GM21717 (cell line): Measurements from ENCODE around the gene RUNX1.

Source experiments
- ATAC-seq: cut with Tn5 transposase; IDR thresholded peaks from one replicate; pipeline ENCODE4 v1.9.1; 2021; ENCODE audit warnings: mild to moderate bottlenecking, moderate library complexity; ENCODE audit not compliant: unreplicated experiment

The RUNX1 gene

GRCh38 chr21:35037384-35037765 lies 11.7 kb downstream of the RUNX1 start:
- no peak for ATAC-seq

DNA sequence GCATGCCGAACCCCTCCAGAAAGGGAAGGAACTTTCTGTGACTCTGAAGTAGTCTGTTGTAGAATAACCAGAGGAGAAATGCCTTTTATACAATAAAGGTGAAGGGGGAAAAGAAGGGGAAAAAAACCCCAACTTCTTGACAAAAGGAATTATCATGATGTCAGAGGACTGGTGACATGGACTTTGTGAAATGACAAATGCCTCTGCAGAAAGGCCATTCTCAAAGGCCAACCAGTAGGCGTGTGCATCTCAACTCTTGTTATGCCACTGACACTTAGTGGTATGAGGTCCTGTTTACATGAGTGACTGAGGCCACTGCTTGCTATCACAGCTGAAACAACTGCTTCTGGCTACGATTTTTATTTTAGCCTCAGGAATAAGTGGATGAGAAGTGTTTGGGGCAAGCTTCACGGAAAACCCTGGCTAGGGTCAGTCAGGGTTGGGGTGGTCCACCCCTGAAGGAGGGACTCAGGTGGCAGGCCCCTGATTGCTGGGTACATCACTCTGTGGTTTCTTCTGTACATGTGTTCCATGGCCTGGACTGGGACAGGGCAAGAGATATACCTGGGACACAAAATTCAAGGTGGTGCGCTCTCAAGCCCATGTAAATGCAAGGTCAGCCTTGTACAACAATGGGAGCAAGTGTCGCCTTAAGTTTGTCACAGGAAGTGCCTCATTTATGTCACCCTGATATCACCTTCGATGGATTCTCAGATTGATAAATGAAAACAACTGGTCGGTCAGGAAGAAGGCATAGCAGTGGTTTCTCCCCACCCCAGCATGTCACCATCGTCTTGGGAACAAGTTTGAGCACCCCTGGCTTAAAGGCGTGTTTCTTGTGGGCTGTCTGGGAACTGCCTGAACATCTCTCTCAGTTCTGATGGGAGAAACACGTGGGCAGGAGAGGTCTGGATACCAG lies 12.4 kb downstream of the RUNX1 start:
- ATAC-seq, result no peak

- ATAC-seq, result no peak
These were observed 13.5 kb downstream of the RUNX1 start for GRCh38 chr21:35035581-35035980.

- ATAC-seq, result no peak
These were observed 14.0 kb downstream of the RUNX1 start for GRCh38 chr21:35035116-35035515.

- no peak for ATAC-seq
These were observed 14.7 kb downstream of the RUNX1 start for GRCh38 chr21:35034203-35034926.

DNA sequence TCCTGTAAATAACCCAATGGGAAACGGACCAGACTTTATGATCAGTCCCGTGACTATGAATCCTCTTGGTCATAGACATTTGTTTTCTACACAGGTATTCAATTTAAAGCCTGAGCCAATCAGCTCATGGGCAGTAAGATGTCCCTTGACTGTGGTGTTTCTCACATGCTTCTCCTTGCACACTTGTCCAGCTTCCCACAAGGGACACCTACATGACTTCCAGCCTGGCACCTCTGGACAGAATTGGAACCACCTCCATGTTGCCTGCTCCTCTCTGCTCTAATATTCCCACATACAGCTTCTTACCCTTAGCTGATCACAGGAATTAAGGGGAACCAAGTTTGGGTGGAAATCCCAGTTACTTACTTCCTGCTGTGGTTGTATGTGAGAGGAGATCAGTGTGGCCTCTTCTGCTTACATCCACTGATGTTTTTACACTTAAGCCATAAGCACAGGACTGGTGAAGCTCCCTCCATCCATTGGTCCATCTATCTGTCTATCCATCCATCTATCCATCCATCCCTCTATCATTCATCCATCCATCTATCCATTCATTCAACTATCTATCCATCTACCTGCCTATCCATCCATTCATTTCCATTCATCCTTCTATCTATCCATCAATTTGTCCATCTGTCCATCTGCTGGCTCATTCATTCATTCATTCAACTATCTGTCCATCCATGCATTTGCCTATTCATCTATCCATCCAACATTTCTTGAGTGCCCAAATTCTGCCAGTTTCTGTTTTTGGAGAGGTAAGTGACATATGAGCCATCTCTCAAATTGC lies 16.4 kb downstream of the RUNX1 start:
- no peak for ATAC-seq

DNA sequence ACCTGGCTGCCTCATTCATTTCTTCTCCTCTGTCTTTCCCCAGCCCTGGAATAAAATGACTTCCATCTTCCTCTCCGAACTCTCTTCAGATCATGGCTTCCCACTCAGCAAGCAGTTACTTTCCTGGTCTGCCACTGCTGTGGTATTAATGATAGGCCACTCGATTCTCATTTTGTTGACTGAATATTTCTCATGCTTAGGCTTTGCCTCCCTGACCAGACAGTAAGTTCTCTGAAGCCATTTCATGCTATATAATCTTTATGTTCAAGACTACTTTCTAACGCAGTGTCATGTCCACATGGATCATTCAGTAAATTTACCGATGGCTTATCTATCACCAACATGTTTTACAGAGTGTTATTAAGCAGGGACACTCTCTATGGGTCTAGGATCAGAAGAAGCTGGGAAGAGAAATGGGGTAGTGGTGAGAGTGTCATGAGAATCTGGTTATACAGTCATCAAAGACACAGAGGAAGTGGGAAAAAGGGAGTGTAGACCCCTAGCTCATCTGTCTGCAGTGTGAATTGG lies 20.6 kb downstream of the RUNX1 start:
- no peak for ATAC-seq

DNA sequence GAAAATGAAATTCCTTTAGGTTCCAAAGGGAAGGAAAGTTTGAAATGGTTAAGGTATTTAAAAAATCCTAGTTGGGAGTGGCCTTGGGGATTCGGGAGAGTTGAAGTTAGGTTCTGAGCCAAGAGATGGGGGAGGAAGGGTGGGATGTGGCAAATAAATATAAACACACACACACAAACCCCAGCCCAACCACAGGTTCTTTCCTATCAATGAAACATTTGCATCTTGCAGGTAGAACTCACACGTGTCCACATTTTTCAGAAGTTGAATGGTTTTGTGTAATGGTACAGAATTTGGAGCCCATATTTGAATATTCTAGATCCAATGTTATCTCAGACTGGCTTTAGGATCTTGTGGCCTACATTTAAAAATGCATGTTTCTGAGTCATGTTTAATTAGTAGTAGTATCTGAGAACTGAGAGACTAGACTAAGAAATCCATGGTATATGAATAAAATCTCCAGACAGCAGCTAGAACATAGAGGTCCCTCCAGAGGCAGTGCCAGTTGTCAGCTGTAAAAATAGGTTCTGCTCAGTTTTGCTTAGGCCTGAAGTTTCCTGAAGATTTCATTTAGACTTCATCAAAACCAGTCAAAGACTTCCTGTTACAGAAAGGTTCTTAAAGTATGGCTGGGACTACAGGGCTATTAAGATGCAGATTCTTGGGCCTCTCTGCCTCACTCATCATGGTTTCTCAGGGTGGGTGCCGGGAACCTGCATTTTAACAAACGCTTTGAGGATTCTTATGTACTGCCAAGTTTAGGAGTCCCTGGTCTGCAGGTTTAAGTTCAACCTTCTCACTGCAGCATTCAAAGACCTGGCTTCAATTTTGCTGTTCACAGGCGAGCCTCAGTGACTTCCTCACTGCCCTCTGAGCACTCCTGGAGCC lies 21.3 kb downstream of the RUNX1 start:
- no peak for ATAC-seq

DNA sequence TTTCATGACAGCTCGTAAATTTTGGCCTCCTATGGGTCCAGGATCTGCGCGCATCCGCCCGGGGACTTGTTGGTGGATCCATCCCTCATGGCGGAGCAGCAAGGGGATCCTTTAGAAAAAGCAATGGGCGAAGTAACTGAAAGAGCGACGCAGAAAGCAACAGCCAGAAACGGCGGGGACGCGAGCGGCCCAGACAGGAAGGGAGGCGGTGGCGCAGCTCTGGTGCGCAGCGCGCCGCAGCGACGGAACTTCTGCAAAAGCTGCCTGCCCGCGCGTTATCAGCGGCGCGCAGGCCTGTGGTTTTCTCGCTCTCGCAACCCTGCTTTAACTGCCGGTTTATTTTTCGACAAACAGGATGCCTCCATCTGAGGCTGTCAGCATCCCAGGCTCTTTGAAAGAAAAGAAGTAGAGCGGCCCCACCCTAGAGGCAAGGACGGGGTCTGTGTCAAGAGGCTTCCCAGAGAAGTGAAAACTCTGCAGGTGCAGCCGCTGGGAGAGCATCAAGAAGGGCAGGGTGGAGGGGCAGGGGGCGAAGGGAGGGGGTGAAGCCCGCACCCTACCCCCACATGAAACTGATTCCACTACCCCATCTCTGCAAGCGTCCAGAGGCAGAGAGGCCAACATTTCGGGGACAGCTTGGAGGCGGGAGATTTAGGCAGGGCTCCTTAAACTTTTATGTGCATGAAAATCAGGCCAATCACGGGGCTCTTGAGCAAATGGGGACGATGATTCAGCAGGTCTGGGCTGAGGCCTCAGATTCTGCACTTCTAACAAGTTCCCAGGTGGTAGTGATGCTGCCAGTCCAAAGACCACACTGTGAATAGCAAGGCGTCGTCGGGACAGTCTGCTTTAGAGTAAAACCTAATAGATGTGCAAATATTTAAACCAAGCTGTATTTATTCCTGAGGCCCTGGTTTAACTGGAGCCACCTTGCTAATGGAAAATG lies 22.2 kb downstream of the RUNX1 start:
- peak; percentile 58 for ATAC-seq

DNA sequence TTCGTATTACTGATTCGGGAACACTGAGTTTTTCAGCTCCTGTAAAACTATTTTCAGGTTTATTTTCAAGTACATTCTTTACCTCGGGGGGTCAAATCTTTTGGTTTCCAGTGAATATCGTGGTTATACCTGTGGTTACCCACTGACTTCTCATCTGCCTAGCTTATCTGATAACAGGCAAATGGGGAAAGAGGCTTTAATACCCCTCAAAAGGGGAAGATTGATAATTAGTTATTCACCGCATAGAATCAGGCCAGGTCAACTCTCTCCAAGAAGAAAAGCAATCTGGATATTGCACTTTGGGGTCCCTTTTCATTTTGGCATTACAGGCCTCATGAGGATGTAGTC lies 23.0 kb downstream of the RUNX1 start:
- no peak for ATAC-seq

- no peak for ATAC-seq
These were observed 23.6 kb downstream of the RUNX1 start for GRCh38 chr21:35025206-35026152.

DNA sequence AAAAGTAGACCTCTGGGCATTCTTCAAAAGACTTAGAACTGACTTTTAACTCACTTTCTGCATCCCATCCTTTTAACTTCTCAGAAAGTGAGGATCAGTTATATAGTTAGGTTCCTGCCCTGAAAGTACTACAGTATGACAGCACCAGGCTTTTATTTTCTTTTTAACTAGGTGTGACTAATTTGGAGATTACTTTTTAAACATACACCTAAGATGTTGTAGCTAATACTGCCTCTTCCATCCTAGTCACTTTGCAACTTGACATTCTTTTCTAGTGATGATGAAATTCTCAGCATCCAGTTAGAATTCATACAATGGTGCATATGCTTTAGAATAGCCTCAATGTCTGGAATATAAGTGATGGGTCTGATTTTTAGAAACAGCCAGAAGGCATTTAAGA lies 24.6 kb downstream of the RUNX1 start:
- ATAC-seq, result no peak

GRCh38 chr21:35024071-35024420 lies 25.1 kb downstream of the RUNX1 start:
- ATAC-seq, result no peak

DNA sequence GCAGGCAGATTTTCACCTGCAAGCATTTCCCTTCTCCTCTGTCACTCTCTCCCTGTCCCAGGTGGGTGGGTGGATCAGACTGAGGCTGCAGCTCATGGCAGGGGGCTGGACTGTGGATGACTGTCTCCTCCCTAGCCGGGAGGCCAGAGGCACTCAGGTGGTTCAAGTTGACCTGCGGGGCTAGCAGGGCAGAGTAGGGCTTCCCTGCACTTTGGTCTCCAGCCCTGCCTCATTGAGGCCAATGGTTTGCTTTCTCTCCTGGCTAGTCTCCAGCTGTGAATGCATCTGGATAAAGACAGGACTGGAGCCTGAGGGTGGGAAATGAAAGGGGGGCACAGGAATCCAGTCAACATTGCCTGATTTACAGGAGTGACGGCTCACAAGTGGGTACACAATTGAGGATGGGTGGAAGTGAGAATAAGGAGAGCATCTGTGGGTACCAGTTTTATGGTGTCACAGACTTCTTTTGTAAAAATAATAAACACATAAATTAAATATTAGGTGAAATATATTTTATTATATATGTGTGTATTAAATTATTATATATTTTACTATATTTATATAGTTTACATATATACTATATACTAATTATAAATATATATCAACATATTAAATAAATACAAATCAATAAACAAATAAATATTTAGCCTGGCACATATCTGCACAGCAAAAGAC lies 25.6 kb downstream of the RUNX1 start:
- ATAC-seq, result no peak

DNA sequence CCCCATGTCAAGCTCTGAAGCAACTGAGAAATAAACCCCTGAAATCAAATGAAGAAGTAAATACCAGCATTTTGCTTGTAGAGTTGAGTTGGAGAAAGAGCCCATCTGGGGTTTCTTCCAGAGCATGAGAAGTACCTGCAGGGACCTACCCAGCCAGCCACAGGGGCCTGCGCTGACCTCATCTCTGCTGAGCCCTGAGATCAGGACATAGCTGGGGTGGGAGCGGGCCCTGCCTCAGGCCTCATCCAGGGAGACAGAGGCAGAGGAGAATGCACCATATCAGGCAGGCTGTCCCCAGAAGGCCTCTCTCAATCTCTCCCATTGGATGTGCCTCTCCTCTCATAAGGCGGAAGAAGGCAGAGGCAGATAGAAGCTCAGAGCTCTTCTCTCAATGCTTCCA lies 27.6 kb downstream of the RUNX1 start:
- no peak for ATAC-seq

- no peak for ATAC-seq
These were observed 28.2 kb downstream of the RUNX1 start for GRCh38 chr21:35020902-35021301.

- no peak for ATAC-seq
These were observed 28.7 kb downstream of the RUNX1 start for GRCh38 chr21:35020436-35020835.

DNA sequence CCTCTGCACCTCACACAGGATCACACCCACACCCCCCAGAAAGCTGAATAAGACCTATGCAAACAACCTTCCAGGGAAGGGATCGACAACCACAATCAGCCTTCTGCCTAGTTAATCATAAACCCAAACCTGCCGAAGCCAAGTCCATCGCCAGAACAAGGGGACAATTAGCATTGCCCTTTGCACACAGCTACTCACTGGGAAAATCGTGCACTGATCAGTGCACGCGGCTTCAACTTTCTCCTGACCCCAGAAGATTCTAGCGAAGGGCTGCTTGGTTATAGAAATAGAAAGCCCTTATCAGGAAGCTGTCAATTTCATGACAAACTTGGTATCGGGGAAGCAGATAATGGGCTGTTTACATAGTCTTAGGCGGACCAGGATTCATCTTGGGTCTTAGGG lies 29.5 kb downstream of the RUNX1 start:
- no peak for ATAC-seq
